Endothelial cell of umbilical vein (primary cell): ENCODE results near the gene CCDC15. TPM values are rescaled to one million over a fixed set of nuclear protein-coding genes. Genes with fewer than 3 reads are reported as not detected.

Experiments
- BruUV-seq: library from RNA; stranded (reverse); fragments of 400-500 nt; replicated peaks from 2 replicates; lab custom pipeline; 2021; lab: Mats Ljungman, UMichigan
- CTCF ChIA-PET: fragments of 300-600, 350-600 bp; sonication (Branson Sonifier 250); formaldehyde crosslinking; loops from one replicate; lab custom pipeline; 2021; ENCODE audit warnings: antibody characterized with exemption, inconsistent platforms; lab: Charles Lee
- POLR2A ChIA-PET: fragments of 300-600, 350-600 bp; sonication (Branson Sonifier 250); formaldehyde crosslinking; loops from one replicate; lab custom pipeline; 2021; ENCODE audit warnings: antibody characterized with exemption, inconsistent platforms; lab: Charles Lee
- DNase-seq: peaks from one replicate; pipeline ENCODE4 v3.0.0-alpha.2; 2011; ENCODE audit warnings: low read depth, low spot score
- FAIRE-seq: peaks from 2 replicates; lab custom pipeline; 2011; peaks lifted over from hg19 to GRCh38; lab: Jason Lieb, UNC
- H2AFZ ChIP-seq: 2 replicates; pipeline ENCODE4 v1.6.0; 2012; ENCODE audit warnings: low read depth, low read length, control low read depth, inconsistent platforms
- H3K27ac ChIP-seq: 2 replicates; pipeline ENCODE4 v1.5.1; 2011; ENCODE audit warnings: low read depth, mild to moderate bottlenecking, control low read depth, low read length, moderate library complexity; ENCODE audit not compliant: insufficient read depth
- H3K27me3 ChIP-seq, 2 experiments: 2 replicates each; pipeline versions ENCODE4 v1.6.0 to v1.6.1; 2011; ENCODE audit warnings: low read length in 2 of 2, mixed read lengths in 1 of 2; ENCODE audit not compliant: control insufficient read depth in 2 of 2, insufficient read depth in 2 of 2
- H3K36me3 ChIP-seq, 2 experiments: 2 replicates in 1 of 2; 3 replicates in 1 of 2; pipeline ENCODE4 v1.5.1; 2011; ENCODE audit warnings: low read length in 2 of 2, mild to moderate bottlenecking in 1 of 2, moderate library complexity in 1 of 2; ENCODE audit not compliant: control insufficient read depth in 2 of 2, insufficient read depth in 2 of 2; ENCODE audit errors: extremely low read depth in 1 of 2
- H3K4me1 ChIP-seq: 3 replicates; pipeline ENCODE4 v1.5.1; 2011; ENCODE audit warnings: mild to moderate bottlenecking, low read length; ENCODE audit not compliant: control insufficient read depth, insufficient read depth; ENCODE audit errors: extremely low read depth
- H3K4me2 ChIP-seq: 2 replicates; pipeline ENCODE4 v1.6.1; 2011; ENCODE audit warnings: low read length, control low read depth, mixed read lengths; ENCODE audit not compliant: insufficient read depth
- H3K4me3 ChIP-seq, 3 experiments: fragments of 200-600 bp in 1 of 3; sonication (generic), shearing (Covaris generic) in 1 of 3; replicated peaks in 1 of 3; 2 replicates each; pipeline ENCODE4 v1.5.1; 2011 to 2016; ENCODE audit warnings: control low read depth in 3 of 3, low read length in 3 of 3, mild to moderate bottlenecking in 2 of 3, inconsistent platforms in 1 of 3, low read depth in 1 of 3, moderate library complexity in 1 of 3; ENCODE audit not compliant: insufficient read depth in 1 of 3
- H3K79me2 ChIP-seq: 2 replicates; pipeline ENCODE4 v1.6.0; 2012; ENCODE audit warnings: low read length, inconsistent platforms; ENCODE audit not compliant: control insufficient read depth, insufficient read depth
- H3K9ac ChIP-seq: replicated peaks from 2 replicates; pipeline ENCODE3; 2011; ENCODE audit warnings: low read length, control low read depth; ENCODE audit not compliant: insufficient read depth; ENCODE audit errors: extremely low read depth
- H3K9me1 ChIP-seq: replicated peaks from 3 replicates; pipeline ENCODE4 v1.6.0; 2011; ENCODE audit warnings: mild to moderate bottlenecking, low read length; ENCODE audit not compliant: control insufficient read depth, insufficient read depth; ENCODE audit errors: extremely low read depth
- H3K9me3 ChIP-seq: replicated peaks from 2 replicates; pipeline ENCODE4 v1.5.1; 2012; ENCODE audit warnings: low read length, inconsistent platforms; ENCODE audit not compliant: control insufficient read depth, insufficient read depth
- H4K20me1 ChIP-seq: replicated peaks from 2 replicates; pipeline ENCODE3; 2011; ENCODE audit warnings: mild to moderate bottlenecking, low read length; ENCODE audit not compliant: control insufficient read depth, insufficient read depth; ENCODE audit errors: extremely low read depth
- EZH2 ChIP-seq: IDR thresholded peaks from 2 replicates; pipeline ENCODE4 v1.6.1; 2012; ENCODE audit warnings: borderline replicate concordance, low read depth, mild to moderate bottlenecking, moderate library complexity, low read length, inconsistent platforms; ENCODE audit not compliant: severe bottlenecking
- FOS ChIP-seq: IDR thresholded peaks from 2 replicates; pipeline ENCODE4 v1.6.1; 2011; ENCODE audit warnings: mild to moderate bottlenecking, low read length, moderate library complexity, borderline replicate concordance; ENCODE audit not compliant: insufficient read depth
- GATA2 ChIP-seq: IDR thresholded peaks from 2 replicates; pipeline ENCODE4 v1.7.0; 2011; ENCODE audit warnings: low read depth, mild to moderate bottlenecking, moderate library complexity, mixed read lengths, low read length; ENCODE audit not compliant: insufficient read length, insufficient read depth
- JUN ChIP-seq: IDR thresholded peaks from 2 replicates; pipeline ENCODE4 v1.6.1; 2011; ENCODE audit warnings: borderline replicate concordance, low read depth; ENCODE audit not compliant: insufficient read length, insufficient read depth
- MYC ChIP-seq: IDR thresholded peaks from one replicate; pipeline ENCODE4 v1.6.1; 2011; ENCODE audit warnings: mild to moderate bottlenecking, low read depth, low read length
- POLR2A ChIP-seq: IDR thresholded peaks from 2 replicates; pipeline ENCODE4 v1.6.1; 2012; ENCODE audit warnings: low read depth, mild to moderate bottlenecking, control low read depth, low read length
- POLR2AphosphoS5 ChIP-seq: IDR thresholded peaks from 2 replicates; pipeline ENCODE4 v1.6.1; 2012; ENCODE audit warnings: low read depth, mild to moderate bottlenecking, control low read depth, low read length, moderate library complexity; ENCODE audit not compliant: insufficient read depth
- dilution Hi-C: fragments of 300-500 bp; cut with MboI; formaldehyde crosslinking; loops from one replicate; pipeline ENCODE4 v1.15.0; 2019; ENCODE audit warnings: low sequenced_read_pairs; ENCODE audit not compliant: extremely low pct_ligation_motif_present
- intact Hi-C: fragments of 100-400 bp; cut with micrococcal nuclease; formaldehyde crosslinking; loops from one replicate; pipeline ENCODE4 v1.10.0; 2022
- polyA plus RNA-seq, 4 experiments: library from polyadenylated mRNA; depleted of rRNA in 3 of 4; stranded (reverse) in 3 of 4; unstranded in 1 of 4; fragments of >200 nt; gene quantifications; 2 replicates each; pipeline versions ENCODE4 v1.2.1 to v1.2.3, GENCODE V29; 2011 to 2012; ENCODE audit warnings: missing spikeins in 1 of 4
- total RNA-seq: library from RNA; stranded (reverse); gene quantifications from 2 replicates; pipeline ENCODE4 v1.2.3, GENCODE V29; 2021
- TF ChIP-seq, protein P1 (sequence below), 2 donors: IDR thresholded peaks; 1 replicate in 1 of 2; 2 replicates in 1 of 2; pipeline ENCODE4 v1.5.1; 2011; ENCODE audit warnings: low read length in 2 of 2, mild to moderate bottlenecking in 2 of 2, moderate library complexity in 2 of 2, control low read depth in 1 of 2, inconsistent platforms in 1 of 2, low read depth in 1 of 2; ENCODE audit not compliant: insufficient read depth in 1 of 2; ENCODE audit errors: extremely low read depth in 1 of 2
- TF ChIP-seq, protein P2 (sequence below): IDR thresholded peaks from 2 replicates; pipeline ENCODE4 v1.6.1; 2011; ENCODE audit not compliant: insufficient read depth, insufficient read length

Gene CCDC15
- total and polyA plus RNA-seq, 2 donors (not counting 3 experiments of a cell fraction or from before 2014, with no cell fraction given): 0.75 to 3.8 TPM

DNA sequence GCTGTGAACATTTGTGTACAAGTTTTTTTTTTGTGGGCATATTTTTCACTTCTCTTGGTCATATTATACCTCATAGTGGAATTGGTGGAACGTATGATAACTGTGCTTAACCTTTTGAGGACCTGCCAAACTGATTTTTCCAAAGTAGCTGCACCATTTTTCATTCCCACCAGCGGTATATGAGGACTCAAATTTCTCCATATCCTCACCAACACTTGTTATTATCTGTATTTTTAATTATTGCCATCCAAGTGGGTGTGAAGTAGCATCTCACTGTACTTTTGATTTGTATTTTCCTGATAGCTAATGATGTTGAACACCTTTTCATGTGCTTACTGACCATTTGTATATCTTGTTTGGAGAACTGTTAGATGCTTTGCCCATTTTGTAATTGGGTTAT, 47.8 kb downstream of the CCDC15 start:
- Histone ChIP-seq H3K36me3 (no peaks in the 10 kb centered on the region), H3K27ac (no peak overlapping the region), H3K4me3 (no peak overlapping the region), H4K20me1 (no peaks in the 10 kb centered on the region), H3K9me3 (no peaks in the 10 kb centered on the region), H3K79me2 (no peaks in the 10 kb centered on the region), H3K9ac (no peak overlapping the region), H2AFZ (no peak overlapping the region), H3K27me3 (no peaks in the 10 kb centered on the region), H3K9me1 (no peaks in the 10 kb centered on the region), H3K4me2 (no peak overlapping the region), H3K4me1 (no peaks in the 10 kb centered on the region)
- no TSS peak for BruUV-seq
- intact Hi-C loops: no loop called here
- ChIA-PET CTCF (no interaction called here), POLR2A (no interaction called here)
- DNase-seq: no peak
- no peak for FAIRE-seq
- TF ChIP-seq POLR2A: no peak
- no peak for TF ChIP-seq FOS
- TF ChIP-seq EZH2: no peak
- TF ChIP-seq, protein P1, sequence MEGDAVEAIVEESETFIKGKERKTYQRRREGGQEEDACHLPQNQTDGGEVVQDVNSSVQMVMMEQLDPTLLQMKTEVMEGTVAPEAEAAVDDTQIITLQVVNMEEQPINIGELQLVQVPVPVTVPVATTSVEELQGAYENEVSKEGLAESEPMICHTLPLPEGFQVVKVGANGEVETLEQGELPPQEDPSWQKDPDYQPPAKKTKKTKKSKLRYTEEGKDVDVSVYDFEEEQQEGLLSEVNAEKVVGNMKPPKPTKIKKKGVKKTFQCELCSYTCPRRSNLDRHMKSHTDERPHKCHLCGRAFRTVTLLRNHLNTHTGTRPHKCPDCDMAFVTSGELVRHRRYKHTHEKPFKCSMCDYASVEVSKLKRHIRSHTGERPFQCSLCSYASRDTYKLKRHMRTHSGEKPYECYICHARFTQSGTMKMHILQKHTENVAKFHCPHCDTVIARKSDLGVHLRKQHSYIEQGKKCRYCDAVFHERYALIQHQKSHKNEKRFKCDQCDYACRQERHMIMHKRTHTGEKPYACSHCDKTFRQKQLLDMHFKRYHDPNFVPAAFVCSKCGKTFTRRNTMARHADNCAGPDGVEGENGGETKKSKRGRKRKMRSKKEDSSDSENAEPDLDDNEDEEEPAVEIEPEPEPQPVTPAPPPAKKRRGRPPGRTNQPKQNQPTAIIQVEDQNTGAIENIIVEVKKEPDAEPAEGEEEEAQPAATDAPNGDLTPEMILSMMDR (IDR thresholded peaks at IDR 0.05; ENCODE audit: extremely low read depth in 1 of 2, insufficient read depth in 1 of 2, low read depth in 1 of 2, low read length in 2 of 2): no peak
- TF ChIP-seq POLR2AphosphoS5: no peak
- no peak for TF ChIP-seq MYC
- TF ChIP-seq, protein P2, sequence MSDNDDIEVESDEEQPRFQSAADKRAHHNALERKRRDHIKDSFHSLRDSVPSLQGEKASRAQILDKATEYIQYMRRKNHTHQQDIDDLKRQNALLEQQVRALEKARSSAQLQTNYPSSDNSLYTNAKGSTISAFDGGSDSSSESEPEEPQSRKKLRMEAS: no peak
- no peak for TF ChIP-seq GATA2
- TF ChIP-seq JUN: no peak
- dilution Hi-C loops: no loop called here
